SW 1271 (cell line): ENCODE data around the gene FOXP1.

ENCODE experiments used
- DNase-seq, 2 experiments: peaks; one replicate each; lab custom pipeline; 2025; lab: John Stamatoyannopoulos, UW

FOXP1 gene

GRCh38 chr3:71146673-71147072 is 436.9 kb downstream of the FOXP1 start:
- no peak for DNase-seq

DNA sequence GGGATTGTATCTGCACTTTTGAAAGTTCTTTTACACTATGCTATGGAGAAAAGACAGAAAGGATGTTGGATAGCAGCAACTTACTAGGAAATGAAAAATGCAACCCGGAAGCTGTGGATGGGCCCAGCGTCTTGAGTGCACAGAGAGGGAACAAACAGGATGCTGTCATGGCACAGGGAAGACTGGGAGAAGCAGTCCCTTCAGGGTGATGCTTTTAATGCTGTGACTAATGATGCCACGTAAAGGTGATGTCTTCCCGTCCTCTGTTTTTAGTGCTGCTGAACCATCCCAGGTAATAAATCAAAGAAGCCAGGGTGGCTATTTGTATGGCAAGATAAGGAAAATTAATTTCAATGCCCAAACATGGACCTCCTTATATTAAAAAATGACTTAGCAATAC is 437.6 kb downstream of the FOXP1 start:
- no peak for DNase-seq

DNA sequence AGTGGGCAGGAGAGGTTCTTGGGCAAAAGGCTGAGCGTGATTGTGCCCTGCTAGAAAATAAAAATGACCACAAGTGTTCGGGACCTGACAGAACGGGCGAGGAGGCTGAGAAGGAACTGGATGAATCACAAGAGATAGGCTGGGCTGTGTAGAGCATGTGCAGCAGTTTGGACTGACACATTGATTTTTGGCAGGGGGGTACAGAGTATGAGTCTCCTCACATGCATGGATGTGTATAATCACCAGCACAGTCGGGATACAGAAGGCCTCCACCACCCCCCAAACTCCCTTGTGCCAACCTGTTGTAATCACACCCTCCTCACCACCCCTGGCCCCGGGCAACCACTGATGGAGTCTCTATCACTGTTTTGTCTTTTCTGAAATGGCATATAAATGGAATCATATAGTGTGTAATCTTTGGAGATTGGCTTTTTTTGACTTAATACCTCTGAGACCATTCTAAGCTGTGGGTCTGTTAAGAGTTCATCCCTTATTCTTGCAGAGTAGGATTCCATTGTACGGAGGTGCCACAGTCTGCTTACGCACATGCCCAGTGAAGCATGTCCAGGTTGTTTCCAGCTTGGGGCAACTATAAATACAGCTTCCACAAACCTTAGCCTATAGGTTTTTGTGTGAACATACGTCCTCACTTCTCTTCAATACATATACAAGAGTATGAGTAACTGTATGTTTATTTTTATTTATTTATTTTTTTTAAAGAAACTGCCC is 438.8 kb downstream of the FOXP1 start:
- no peak for DNase-seq

DNA sequence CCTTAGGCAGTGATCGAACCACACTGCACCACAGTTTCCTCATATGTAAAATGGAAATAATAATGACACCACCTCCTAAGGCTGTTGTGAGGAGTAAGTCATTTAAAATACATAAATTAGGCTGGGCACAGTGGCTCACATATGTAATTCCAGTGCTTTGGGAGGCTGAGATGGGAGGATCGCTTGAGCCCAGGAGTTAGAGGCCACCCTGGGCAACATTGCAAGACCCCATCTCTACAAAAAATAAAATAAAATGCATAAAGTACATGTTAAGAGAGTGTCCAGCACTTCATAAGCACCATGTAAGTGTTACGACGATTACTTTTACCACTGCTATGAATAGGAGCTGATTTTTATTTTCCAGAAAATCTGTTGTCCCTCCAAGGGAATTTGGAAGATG is 440.0 kb downstream of the FOXP1 start:
- DNase-seq: no peak

DNA sequence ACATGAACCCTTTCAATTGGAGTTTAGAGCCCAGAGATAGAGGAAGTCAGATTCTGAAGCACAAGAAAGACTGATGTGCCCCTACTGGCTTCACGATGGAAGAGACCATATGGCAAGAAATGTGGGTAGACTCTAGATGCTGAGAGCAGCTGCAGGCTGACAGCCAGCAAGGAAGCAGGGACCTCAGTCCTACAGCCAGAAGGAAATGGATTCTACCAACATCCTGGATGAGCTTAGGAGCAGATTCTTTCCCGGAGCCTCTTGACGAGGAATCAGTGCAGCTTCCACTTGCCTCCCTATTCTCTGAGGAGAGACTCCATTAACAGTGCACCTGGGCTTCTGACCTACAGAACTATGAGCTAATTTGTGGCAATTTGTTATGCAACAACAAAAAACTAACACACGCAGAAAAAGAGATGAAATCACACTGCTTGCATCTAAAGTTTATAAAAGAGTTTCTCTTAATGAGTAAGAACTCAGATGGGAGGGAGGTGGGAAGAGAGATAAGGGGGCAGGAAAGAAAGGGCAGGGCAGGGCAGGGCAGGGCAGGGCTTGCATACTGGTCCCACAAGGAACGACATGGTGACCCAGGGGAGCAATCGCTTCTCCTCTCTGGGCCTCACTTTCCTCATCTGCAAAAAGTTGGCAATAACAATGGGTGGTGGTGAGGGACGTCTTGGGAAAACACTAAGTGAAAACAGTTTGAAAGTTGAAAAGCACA is 440.9 kb downstream of the FOXP1 start:
- DNase-seq: no peak

DNA sequence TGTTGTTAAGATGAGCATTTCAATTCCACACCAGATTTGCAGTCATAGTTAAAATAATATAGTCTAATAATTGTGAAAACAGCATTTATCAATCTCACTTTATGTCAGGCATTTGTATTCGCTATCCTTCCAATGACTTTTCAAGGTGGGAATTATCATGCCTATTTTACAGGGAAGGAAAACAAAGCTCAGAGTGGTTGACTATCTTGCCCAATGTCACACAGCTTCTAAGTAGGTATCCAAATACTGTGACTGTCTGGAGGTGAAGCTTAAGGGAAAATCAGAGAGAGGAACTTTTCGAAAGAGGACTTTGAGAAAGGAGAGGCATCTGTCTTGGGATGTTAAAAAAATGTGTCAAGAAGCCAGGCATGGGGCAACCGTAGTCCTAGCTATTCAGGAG is 443.1 kb downstream of the FOXP1 start:
- DNase-seq: no peak

GRCh38 chr3:71139496-71139895 is 444.0 kb downstream of the FOXP1 start:
- no peak for DNase-seq

DNA sequence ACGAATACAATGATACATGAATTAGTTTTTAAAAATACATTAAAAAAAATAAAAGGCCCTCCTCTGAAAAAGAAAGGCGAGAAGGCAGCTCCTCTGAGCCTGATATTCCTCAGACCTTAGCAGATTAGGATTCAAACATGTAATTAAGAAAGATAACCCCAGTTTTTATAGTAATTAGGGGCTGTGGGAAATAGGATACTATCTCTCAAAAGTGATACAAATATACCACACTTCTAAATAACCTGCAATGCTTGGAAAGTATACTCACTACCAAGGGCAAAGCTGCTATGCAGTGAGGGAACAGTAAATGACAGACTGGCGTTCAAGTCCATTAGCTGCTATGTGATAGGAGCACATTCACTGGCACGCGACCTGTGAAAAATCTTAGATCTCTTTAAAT is 445.1 kb downstream of the FOXP1 start:
- DNase-seq: no peak

DNA sequence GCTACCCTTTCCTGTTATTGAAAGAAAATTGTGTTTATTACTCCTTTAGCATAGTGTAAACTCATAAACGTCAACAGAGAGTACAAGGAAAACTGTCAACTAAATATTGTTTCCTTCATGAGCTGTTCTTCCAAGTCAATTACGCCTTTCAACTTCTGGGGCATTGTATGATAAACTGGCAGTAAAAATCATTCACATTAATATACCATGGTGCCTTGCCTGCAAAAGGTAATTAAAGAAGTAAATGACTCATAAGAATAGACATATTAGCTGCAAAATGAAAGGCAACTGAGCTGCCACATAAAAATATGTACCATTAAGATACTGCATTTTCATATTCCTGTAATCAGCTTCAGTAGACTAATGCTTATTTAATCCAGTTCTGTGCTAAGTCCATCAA is 447.3 kb downstream of the FOXP1 start:
- DNase-seq: no peak

- DNase-seq: no peak
Observed at GRCh38 chr3:71135373-71136088, 448.0 kb downstream of the FOXP1 start.

DNA sequence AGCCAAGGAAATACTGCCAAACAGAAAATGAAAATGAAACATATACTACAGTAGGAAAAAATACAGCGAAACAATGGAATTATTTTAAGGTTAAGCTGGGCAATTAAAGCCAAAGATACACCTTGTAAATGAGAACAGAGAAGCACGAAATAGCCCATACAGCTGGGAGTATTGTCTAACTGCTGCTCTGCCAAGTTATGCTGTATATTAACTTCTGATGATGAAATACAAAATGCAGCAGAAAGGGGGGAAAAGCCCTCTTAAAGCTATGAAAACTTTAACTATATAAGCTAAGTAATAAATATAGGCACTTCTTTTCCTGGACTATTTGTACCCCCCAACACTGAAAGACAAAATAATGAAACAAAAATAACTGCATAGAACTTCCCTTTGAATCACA is 449.0 kb downstream of the FOXP1 start:
- no peak for DNase-seq

- no peak for DNase-seq
Observed at GRCh38 chr3:71133865-71134264, 449.7 kb downstream of the FOXP1 start.

- DNase-seq: no peak
Observed at GRCh38 chr3:71132995-71133730, 450.4 kb downstream of the FOXP1 start.

DNA sequence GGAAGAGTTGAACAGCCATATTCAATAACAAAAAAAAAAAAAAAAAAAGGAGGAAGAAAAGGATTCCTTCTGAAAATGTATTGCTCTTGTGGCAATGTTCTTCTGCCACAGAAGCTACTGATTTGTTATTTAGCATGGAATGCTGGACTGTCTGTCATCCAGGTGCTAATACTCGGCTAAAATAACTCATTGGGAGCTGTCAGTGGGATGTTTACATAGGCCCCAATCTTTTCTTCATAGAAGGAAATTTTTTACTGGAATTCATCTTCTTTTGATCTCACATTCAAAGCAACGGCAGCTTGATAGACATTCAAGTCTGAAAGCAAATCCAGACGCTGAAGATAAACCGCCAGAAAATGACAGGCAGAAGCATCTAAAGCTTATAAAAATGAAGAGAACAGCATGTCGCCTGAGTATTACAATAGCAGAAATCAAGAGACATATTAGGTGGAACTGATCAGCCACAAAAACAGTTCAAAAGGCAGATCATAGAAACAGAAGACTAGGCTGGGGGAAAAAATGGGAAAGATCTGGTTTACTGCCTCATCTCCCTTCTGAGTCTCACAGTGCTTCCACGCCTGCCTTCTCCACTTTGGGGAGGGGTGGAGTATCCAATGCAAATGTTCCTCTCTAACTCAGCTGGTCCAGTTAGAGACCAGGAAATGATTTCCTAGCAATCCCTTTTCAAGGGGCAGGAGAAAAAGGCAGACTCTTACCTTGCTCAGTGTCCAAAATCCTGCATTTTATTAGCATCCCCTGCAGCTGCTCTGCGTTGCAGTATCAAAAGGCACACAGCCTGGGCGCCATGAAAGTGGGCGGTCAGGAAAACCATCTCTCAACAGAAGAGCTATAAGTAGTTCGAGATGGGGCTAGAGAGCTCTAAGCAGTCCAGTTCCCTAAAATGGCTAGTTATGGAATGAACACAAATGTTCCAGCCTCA is 451.9 kb downstream of the FOXP1 start:
- no peak for DNase-seq

DNA sequence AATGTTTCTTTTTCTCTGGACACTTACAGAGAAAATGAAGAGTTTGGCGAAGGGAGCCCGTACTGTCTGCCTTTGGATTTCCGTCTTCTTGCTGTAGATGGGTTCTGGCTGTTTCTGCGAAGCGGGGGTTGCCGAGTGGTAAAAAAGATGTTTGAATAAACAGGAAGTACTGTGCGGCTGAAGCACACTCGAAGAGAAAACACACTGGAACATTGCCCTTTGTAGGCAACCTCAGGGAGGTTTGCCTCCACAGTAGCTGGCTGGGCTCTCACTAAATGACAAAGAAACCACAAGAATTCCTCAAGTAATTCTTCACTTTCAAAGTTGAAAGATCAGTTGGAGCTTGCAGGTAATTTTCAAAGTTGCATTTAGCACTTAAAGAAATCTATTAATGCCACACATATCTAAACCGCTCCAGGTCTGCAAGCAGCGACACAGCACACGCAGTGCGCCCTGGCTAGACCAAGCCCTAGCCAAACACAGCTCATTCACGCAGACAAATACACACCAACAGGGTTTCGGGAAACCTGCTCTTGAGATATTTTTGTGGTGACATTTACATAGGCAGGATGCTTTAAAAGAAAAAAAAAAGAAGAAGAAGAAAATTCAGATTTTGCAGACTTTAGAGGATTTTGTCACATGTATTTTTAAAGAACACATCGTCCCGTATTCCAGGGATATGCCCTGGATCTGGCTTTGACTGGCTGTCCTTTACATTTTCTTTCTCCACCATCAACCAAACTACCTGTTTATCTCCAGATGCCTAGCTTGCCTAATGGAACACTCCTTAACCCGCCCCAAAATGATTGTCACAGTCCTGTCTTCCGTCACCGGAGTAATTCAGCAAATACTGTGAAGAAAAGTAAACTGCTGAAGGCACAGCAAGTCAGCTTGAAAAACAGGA is 452.8 kb downstream of the FOXP1 start:
- DNase-seq: no peak

GRCh38 chr3:71129611-71130431 is 453.7 kb downstream of the FOXP1 start:
- DNase-seq: no peak

GRCh38 chr3:71128961-71129360 is 454.6 kb downstream of the FOXP1 start:
- DNase-seq: no peak

GRCh38 chr3:71127844-71128243 is 455.7 kb downstream of the FOXP1 start:
- no peak for DNase-seq
